H9 (cell line): Measurements from ENCODE around the gene IST1. TPM values are rescaled to one million over a fixed set of nuclear protein-coding genes. Genes with fewer than 3 reads are reported as not detected.

ENCODE experiments used
- DNase-seq: peaks from one replicate; pipeline ENCODE4 v3.0.0-alpha.2; 2017
- H2AFZ ChIP-seq: one replicate; pipeline ENCODE4 v1.6.1; 2013; ENCODE audit warnings: mild to moderate bottlenecking, low read length, control low read depth, moderate library complexity
- H2AK5ac ChIP-seq: 2 replicates; pipeline ENCODE4 v1.6.1; 2013; ENCODE audit warnings: low read length, control low read depth, mixed read lengths; ENCODE audit not compliant: insufficient read length
- H2BK120ac ChIP-seq: one replicate; pipeline ENCODE4 v1.6.1; 2013; ENCODE audit warnings: low read depth, mild to moderate bottlenecking, low read length, control low read depth, inconsistent platforms; ENCODE audit not compliant: poor library complexity, severe bottlenecking
- H2BK12ac ChIP-seq: 2 replicates; pipeline ENCODE4 v1.6.1; 2013; ENCODE audit warnings: low read length, control low read depth, mixed read lengths, low read depth; ENCODE audit not compliant: insufficient read length
- H2BK15ac ChIP-seq: 2 replicates; pipeline ENCODE4 v1.6.1; 2013; ENCODE audit warnings: low read depth, low read length, control low read depth
- H2BK20ac ChIP-seq: one replicate; pipeline ENCODE4 v1.6.1; 2013; ENCODE audit warnings: low read depth, mild to moderate bottlenecking, low read length, control low read depth, inconsistent platforms; ENCODE audit not compliant: poor library complexity, severe bottlenecking
- H2BK5ac ChIP-seq: 2 replicates; pipeline ENCODE4 v1.6.1; 2013; ENCODE audit warnings: low read length, control low read depth, mixed read lengths; ENCODE audit not compliant: insufficient read length
- H3K14ac ChIP-seq: 2 replicates; pipeline ENCODE4 v1.6.1; 2013; ENCODE audit warnings: low read length, control low read depth; ENCODE audit not compliant: insufficient read depth
- H3K18ac ChIP-seq: 2 replicates; pipeline ENCODE4 v1.6.1; 2013; ENCODE audit warnings: low read depth, mild to moderate bottlenecking, mixed read lengths, low read length, control low read depth; ENCODE audit not compliant: insufficient read length
- H3K23ac ChIP-seq: 2 replicates; pipeline ENCODE4 v1.6.1; 2013; ENCODE audit warnings: low read length, control low read depth, mixed read lengths, low read depth; ENCODE audit not compliant: insufficient read length
- H3K23me2 ChIP-seq: 2 replicates; pipeline ENCODE4 v1.6.1; 2013; ENCODE audit warnings: low read depth, mild to moderate bottlenecking, mixed read lengths, low read length, control low read depth; ENCODE audit not compliant: insufficient read length, poor library complexity, severe bottlenecking
- H3K27ac ChIP-seq: 2 replicates; pipeline ENCODE4 v1.5.1; 2013; ENCODE audit warnings: low read length, control low read depth, mixed read lengths, low read depth; ENCODE audit not compliant: insufficient read length
- H3K27me3 ChIP-seq: 2 replicates; pipeline ENCODE4 v1.6.1; 2013; ENCODE audit warnings: low read length, control low read depth, inconsistent platforms; ENCODE audit not compliant: insufficient read depth
- H3K4ac ChIP-seq: 2 replicates; pipeline ENCODE4 v1.6.1; 2013; ENCODE audit warnings: low read depth, mild to moderate bottlenecking, control low read depth, inconsistent platforms, low read length, moderate library complexity
- H3K4me1 ChIP-seq: 2 replicates; pipeline ENCODE4 v1.6.1; 2013; ENCODE audit warnings: low read length, control low read depth, inconsistent platforms; ENCODE audit not compliant: insufficient read depth
- H3K4me2 ChIP-seq: 2 replicates; pipeline ENCODE4 v1.6.1; 2013; ENCODE audit warnings: low read length, control low read depth, mixed read lengths; ENCODE audit not compliant: insufficient read length, insufficient read depth
- H3K56ac ChIP-seq: 2 replicates; pipeline ENCODE4 v1.6.1; 2013; ENCODE audit warnings: low read depth, mild to moderate bottlenecking, mixed read lengths, low read length, control low read depth; ENCODE audit not compliant: insufficient read length
- H3K79me1 ChIP-seq: 2 replicates; pipeline ENCODE4 v1.6.1; 2013; ENCODE audit warnings: low read depth, mild to moderate bottlenecking, moderate library complexity, low read length, control low read depth, inconsistent platforms; ENCODE audit not compliant: insufficient read depth, poor library complexity, severe bottlenecking
- H3K79me2 ChIP-seq: 2 replicates; pipeline ENCODE4 v1.6.1; 2013; ENCODE audit warnings: low read length, control low read depth, inconsistent platforms; ENCODE audit not compliant: insufficient read depth
- H3K9ac ChIP-seq: 2 replicates; pipeline ENCODE4 v1.6.1; 2013; ENCODE audit warnings: low read length, control low read depth, mixed read lengths; ENCODE audit not compliant: insufficient read length; ENCODE audit errors: extremely low read depth
- H3K9me3 ChIP-seq: one replicate; pipeline ENCODE4 v1.6.1; 2013; ENCODE audit warnings: low read depth, low read length, inconsistent platforms; ENCODE audit not compliant: control insufficient read depth
- H3T11ph ChIP-seq: one replicate; pipeline ENCODE4 v1.6.1; 2013; ENCODE audit warnings: mild to moderate bottlenecking, low read length, control low read depth, inconsistent platforms
- H4K20me1 ChIP-seq: one replicate; pipeline ENCODE4 v1.6.1; 2013; ENCODE audit not compliant: control insufficient read depth, insufficient read length, insufficient read depth
- H4K5ac ChIP-seq: 2 replicates; pipeline ENCODE4 v1.6.1; 2013; ENCODE audit warnings: low read depth, mild to moderate bottlenecking, mixed read lengths, low read length, control low read depth; ENCODE audit not compliant: insufficient read length
- H4K8ac ChIP-seq: replicated peaks from 2 replicates; pipeline ENCODE4 v1.6.1; 2013; ENCODE audit warnings: low read length, control low read depth, mixed read lengths, low read depth; ENCODE audit not compliant: insufficient read length
- H4K91ac ChIP-seq: 2 replicates; pipeline ENCODE4 v1.6.1; 2013; ENCODE audit warnings: low read depth, mild to moderate bottlenecking, moderate library complexity, mixed read lengths, low read length, control low read depth; ENCODE audit not compliant: insufficient read length
- H3K27ac Mint-ChIP-seq, 3 experiments: 2 replicates in 2 of 3; 3 replicates in 1 of 3; pipeline ENCODE4 v1.8.0; 2020 to 2021; ENCODE audit warnings: mixed read lengths in 3 of 3, mild to moderate bottlenecking in 1 of 3, moderate library complexity in 1 of 3
- H3K27me3 Mint-ChIP-seq: 2 replicates; pipeline ENCODE4 v1.8.0; 2021; ENCODE audit warnings: low read depth, mild to moderate bottlenecking, moderate library complexity, mixed read lengths
- H3K36me3 Mint-ChIP-seq, 3 experiments: 2 replicates in 2 of 3; 3 replicates in 1 of 3; pipeline ENCODE4 v1.8.0; 2020 to 2021; ENCODE audit warnings: low read depth in 3 of 3, mixed read lengths in 3 of 3; ENCODE audit not compliant: insufficient read depth in 1 of 3
- H3K4me1 Mint-ChIP-seq, 2 experiments: 2 replicates each; pipeline ENCODE4 v1.8.0; 2020; ENCODE audit warnings: mixed read lengths in 2 of 2
- H3K4me3 Mint-ChIP-seq, 2 experiments: 2 replicates in 1 of 2; 3 replicates in 1 of 2; pipeline ENCODE4 v1.8.0; 2020 to 2021; ENCODE audit warnings: mild to moderate bottlenecking in 2 of 2, mixed read lengths in 2 of 2, moderate library complexity in 1 of 2
- H3K9me3 Mint-ChIP-seq, 2 experiments: 2 replicates in 1 of 2; 3 replicates in 1 of 2; pipeline ENCODE4 v1.8.0; 2020; ENCODE audit warnings: mild to moderate bottlenecking in 2 of 2, mixed read lengths in 2 of 2, moderate library complexity in 1 of 2
- total RNA-seq: library from RNA; stranded (reverse); gene quantifications from 2 replicates; pipeline ENCODE4 v1.2.1, GENCODE V29; 2021
- TF ChIP-seq, protein P1 (sequence below): fragments of 200-600 bp; sonication (generic); conservative IDR thresholded peaks from 3 replicates; pipeline ENCODE4 v1.8.0; 2021; ENCODE audit warnings: antibody characterized with exemption, mild to moderate bottlenecking

Gene IST1
- total RNA-seq, 1 experiment from 2014 or later = 263 TPM

DNA sequence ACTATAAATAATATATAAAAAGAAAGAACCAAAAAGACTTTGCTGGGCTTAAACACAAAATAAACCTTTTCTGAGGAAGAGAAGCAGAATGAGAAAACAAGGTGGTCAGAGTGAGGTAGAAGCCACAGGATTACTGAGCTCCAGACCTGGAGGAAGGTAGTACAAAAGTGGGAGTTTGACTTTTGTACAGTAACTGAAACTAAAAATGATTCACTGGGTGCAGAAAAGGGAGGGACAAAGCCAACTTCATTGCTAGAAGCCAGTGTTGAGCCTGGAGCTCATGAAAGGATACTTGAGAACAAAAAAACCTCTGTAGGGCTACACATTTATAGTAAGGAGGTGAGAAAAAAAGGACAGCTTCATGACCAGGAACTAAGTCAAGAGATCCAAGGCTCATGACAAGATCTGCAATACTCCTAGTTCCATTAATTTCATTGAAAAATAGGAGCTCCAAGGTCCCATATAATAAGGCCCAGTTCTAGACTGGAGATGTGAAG lies 59.4 kb downstream of the IST1 start:
- Histone ChIP-seq H2AFZ (no peak overlapping the region), H2BK120ac (no peak overlapping the region), H4K8ac (no peak overlapping the region), H3K4ac (no peak overlapping the region), H2BK5ac (no peak overlapping the region), H3K14ac (no peak overlapping the region), H4K5ac (no peak overlapping the region), H4K91ac (no peak overlapping the region), H3K27me3 (peaks cover 2% of the 10 kb centered on the region; the same call in 1 of the 2 replicates), H3K27ac (no peak overlapping the region), H3K18ac (no peak overlapping the region), H3K4me2 (no peak overlapping the region), H4K20me1 (no peaks in the 10 kb centered on the region), H2AK5ac (no peak overlapping the region), H3K4me1 (no peaks in the 10 kb centered on the region), H3K56ac (no peak overlapping the region), H3K23ac (no peak overlapping the region), H3K23me2 (no peaks in the 10 kb centered on the region), H3K79me1 (no peaks in the 10 kb centered on the region), H3T11ph (no peak overlapping the region), H2BK12ac (no peak overlapping the region), H3K9me3 (no peaks in the 10 kb centered on the region), H2BK20ac (no peak overlapping the region), H3K79me2 (no peaks in the 10 kb centered on the region), H2BK15ac (no peak overlapping the region), H3K9ac (no peak overlapping the region)
- peaks cover 45% of the 10 kb centered on the region for H3K27me3 Mint-ChIP-seq
- H3K4me3 Mint-ChIP-seq = no peak overlapping the region
- TF ChIP-seq, protein P1, sequence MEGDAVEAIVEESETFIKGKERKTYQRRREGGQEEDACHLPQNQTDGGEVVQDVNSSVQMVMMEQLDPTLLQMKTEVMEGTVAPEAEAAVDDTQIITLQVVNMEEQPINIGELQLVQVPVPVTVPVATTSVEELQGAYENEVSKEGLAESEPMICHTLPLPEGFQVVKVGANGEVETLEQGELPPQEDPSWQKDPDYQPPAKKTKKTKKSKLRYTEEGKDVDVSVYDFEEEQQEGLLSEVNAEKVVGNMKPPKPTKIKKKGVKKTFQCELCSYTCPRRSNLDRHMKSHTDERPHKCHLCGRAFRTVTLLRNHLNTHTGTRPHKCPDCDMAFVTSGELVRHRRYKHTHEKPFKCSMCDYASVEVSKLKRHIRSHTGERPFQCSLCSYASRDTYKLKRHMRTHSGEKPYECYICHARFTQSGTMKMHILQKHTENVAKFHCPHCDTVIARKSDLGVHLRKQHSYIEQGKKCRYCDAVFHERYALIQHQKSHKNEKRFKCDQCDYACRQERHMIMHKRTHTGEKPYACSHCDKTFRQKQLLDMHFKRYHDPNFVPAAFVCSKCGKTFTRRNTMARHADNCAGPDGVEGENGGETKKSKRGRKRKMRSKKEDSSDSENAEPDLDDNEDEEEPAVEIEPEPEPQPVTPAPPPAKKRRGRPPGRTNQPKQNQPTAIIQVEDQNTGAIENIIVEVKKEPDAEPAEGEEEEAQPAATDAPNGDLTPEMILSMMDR = no peak
- no peak for DNase-seq
- H3K9me3 Mint-ChIP-seq = no peaks in the 10 kb centered on the region
- H3K36me3 Mint-ChIP-seq = no peaks in the 10 kb centered on the region
- no peak overlapping the region for H3K27ac Mint-ChIP-seq
- H3K4me1 Mint-ChIP-seq = 0 out of 4 replicates have a peak, but pooled peaks cover 5 to 6% of the 10 kb centered on the region in 2 experiments
